Sigmoid colon (tissue), 7 donors: ENCODE results near the gene HMCN2. TPM values are rescaled to one million over a fixed set of nuclear protein-coding genes. Genes with fewer than 3 reads are reported as not detected.

Experiments
- DNase-seq: peaks from one replicate; pipeline ENCODE4 v3.0.0-alpha.2; 2019
- H3K27ac ChIP-seq, 4 donors: fragments of 200-600 bp; sonication (generic); one replicate each; pipeline ENCODE4 v1.5.1; 2016 to 2019; ENCODE audit warnings: mild to moderate bottlenecking in 1 of 4
- H3K27me3 ChIP-seq, 3 donors: fragments of 200-600 bp; sonication (generic); one replicate each; pipeline ENCODE4 v1.5.1; 2019; ENCODE audit warnings: mild to moderate bottlenecking in 1 of 3
- H3K36me3 ChIP-seq, 4 donors: fragments of 200-600 bp; sonication (generic); one replicate each; pipeline ENCODE4 v1.5.1; 2016 to 2019
- H3K4me1 ChIP-seq, 4 donors: fragments of 200-600 bp; sonication (generic); one replicate each; pipeline ENCODE4 v1.5.1; 2017 to 2019
- H3K4me3 ChIP-seq, 4 donors: fragments of 200-600 bp; sonication (generic); one replicate each; pipeline ENCODE4 v1.5.1; 2017 to 2019; ENCODE audit warnings: mild to moderate bottlenecking in 2 of 4, moderate library complexity in 1 of 4
- H3K9me3 ChIP-seq, 4 donors: fragments of 200-600 bp in 3 of 4; sonication (generic) in 3 of 4; one replicate each; pipeline versions ENCODE4 v1.5.1 to v1.6.1; 2013 to 2019
- CTCF ChIP-seq, 4 experiments: fragments of 450-650 bp in 3 of 4; fragments of 200-600 bp in 1 of 4; IDR thresholded peaks; one replicate each; pipeline ENCODE4 v1.5.1; 2016 to 2019; ENCODE audit warnings: antibody characterized with exemption in 4 of 4, mild to moderate bottlenecking in 3 of 4, moderate library complexity in 2 of 4
- EP300 ChIP-seq, 4 donors: sonication (generic); formaldehyde crosslinking; IDR thresholded peaks; one replicate each; pipeline ENCODE4 v1.6.1; 2017; ENCODE audit warnings: antibody characterized with exemption in 4 of 4
- POLR2A ChIP-seq, 2 donors: fragments of 450-650 bp; IDR thresholded peaks; one replicate each; pipeline ENCODE4 v1.6.1; 2016; ENCODE audit warnings: antibody characterized with exemption in 2 of 2, mild to moderate bottlenecking in 2 of 2, moderate library complexity in 2 of 2
- POLR2AphosphoS5 ChIP-seq, 4 donors: sonication (generic); formaldehyde crosslinking; IDR thresholded peaks; one replicate each; pipeline ENCODE4 v1.6.1; 2017; ENCODE audit warnings: antibody characterized with exemption in 4 of 4
- WGBS, 2 donors: extraction: QIAGEN DNeasy Blood & Tissue Kit; methylation state at CpG; one replicate each; pipeline ENCODE4 v1.1.7; 2013; 5-methylcytosine and 5-hydroxymethylcytosine counted together
- intact Hi-C: fragments of 100-400 bp; cut with DNase I; formaldehyde crosslinking; loops from one replicate; pipeline ENCODE4 v1.15.1; 2023
- polyA plus RNA-seq, 3 donors: library from polyadenylated mRNA; stranded (reverse); fragments of 200-250 nt; gene quantifications; one replicate each; pipeline ENCODE4 v1.2.3, GENCODE V29; 2013
- total RNA-seq, 4 donors: library from RNA; depleted of rRNA; stranded (reverse); fragments of >200 nt; gene quantifications; one replicate each; pipeline ENCODE4 v1.1.0, GENCODE V29; 2016
- donor health status: healthy with polysubstance abuse.
- donor health status: Bipolar disorder and iron deficiency.
- donor health status: healthy.

HMCN2 gene
- total and polyA plus RNA-seq, 7 donors, result 3.6 to 106 (median 13.2) TPM

GRCh38 chr9:130341128-130341527 is 75.6 kb downstream of the HMCN2 start:
- DNase-seq, result no peak
- WGBS, 2 donors, result 72 to 84% methylated on average over 13 of the region's 13 CpGs
- TF ChIP-seq EP300 (IDR thresholded peaks at IDR 0.05) (no peak), CTCF (IDR thresholded peaks at IDR 0.05) (no peak), POLR2A (IDR thresholded peaks at IDR 0.05) (no peak), POLR2AphosphoS5 (IDR thresholded peaks at IDR 0.05) (no peak)
- no peaks in the 10 kb centered on the region for H3K9me3 ChIP-seq
- H3K27ac ChIP-seq, result peak overlapping the region in 2 of 4 donors; percentile 1 to 70
- peaks cover 0 to 21% (median 2%) of the 10 kb centered on the region in 4 donors for H3K36me3 ChIP-seq
- intact Hi-C loops, result no loop called here
- H3K27me3 ChIP-seq, result no peaks in the 10 kb centered on the region
- H3K4me3 ChIP-seq, result no peak overlapping the region
- H3K4me1 ChIP-seq, result peaks cover 0 to 36% (median 20%) of the 10 kb centered on the region in 4 donors

- H3K9me3 ChIP-seq, result no peaks in the 10 kb centered on the region
- DNase-seq, result no peak
- WGBS, 2 donors, result 85 to 88% methylated on average over 13 of the region's 13 CpGs
- TF ChIP-seq POLR2AphosphoS5 (IDR thresholded peaks at IDR 0.05) (no peak), CTCF (IDR thresholded peaks at IDR 0.05) (no peak), POLR2A (IDR thresholded peaks at IDR 0.05) (no peak)
- H3K36me3 ChIP-seq, result peaks cover 0 to 21% (median 2%) of the 10 kb centered on the region in 4 donors
- intact Hi-C loops, result loop anchor here (2.0 kb wide), 1 partner anchor 99 kb away; no protein-coding TSS in a partner anchor
- H3K4me1 ChIP-seq, result peaks cover 0 to 27% (median 15%) of the 10 kb centered on the region in 4 donors
- peak overlapping the region in 3 of 4 donors; percentile 4 to 70 (median 26) for H3K27ac ChIP-seq
- H3K4me3 ChIP-seq, result no peak overlapping the region
- H3K27me3 ChIP-seq, result no peaks in the 10 kb centered on the region
Measured at GRCh38 chr9:130341839-130342713, 76.5 kb downstream of the HMCN2 start.

- TF ChIP-seq POLR2AphosphoS5 (IDR thresholded peaks at IDR 0.05), result no peak
- TF ChIP-seq POLR2A (IDR thresholded peaks at IDR 0.05), result no peak
- no peak for TF ChIP-seq CTCF (IDR thresholded peaks at IDR 0.05)
- no peak for TF ChIP-seq EP300 (IDR thresholded peaks at IDR 0.05)
- 81 to 82% methylated on average over 11 of the region's 11 CpGs for WGBS, 2 donors
- Histone ChIP-seq H3K9me3 (no peaks in the 10 kb centered on the region), H3K27ac (peak overlapping the region in 3 of 4 donors; percentile 4 to 70 (median 26)), H3K27me3 (no peaks in the 10 kb centered on the region), H3K4me3 (no peak overlapping the region), H3K36me3 (peaks cover 0 to 20% (median 2%) of the 10 kb centered on the region in 4 donors), H3K4me1 (peaks cover 0 to 23% (median 12%) of the 10 kb centered on the region in 4 donors)
- intact Hi-C loops, result loop anchor here (2.0 kb wide), 1 partner anchor 100 kb away; no protein-coding TSS in a partner anchor
- DNase-seq, result no peak
Measured at GRCh38 chr9:130342714-130343085, 77.1 kb downstream of the HMCN2 start.

DNA sequence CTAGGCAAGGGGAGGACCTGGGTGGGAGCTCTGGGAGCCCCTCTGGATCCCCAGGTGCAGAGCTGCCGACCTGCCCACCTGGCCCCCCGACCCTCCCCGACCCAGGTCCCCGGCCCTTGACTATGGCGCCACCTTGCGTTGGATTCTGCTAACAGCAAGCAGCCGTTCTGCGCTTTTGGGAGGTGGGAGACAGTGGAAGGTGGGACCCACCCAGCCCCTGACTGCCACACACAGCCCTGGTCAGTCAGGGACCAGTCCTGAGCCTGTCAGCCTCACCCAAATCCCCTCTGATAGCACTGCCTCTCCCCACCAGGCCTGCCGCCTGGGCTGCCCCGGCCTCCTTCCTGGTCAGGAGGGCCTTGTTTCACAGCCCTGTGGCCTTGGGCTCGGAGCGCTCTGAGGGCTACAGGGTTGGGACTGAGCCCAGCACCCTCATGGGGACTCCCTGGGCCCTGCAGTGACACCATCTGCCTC is 77.9 kb downstream of the HMCN2 start:
- WGBS, 2 donors, result 27 to 35% methylated on average over 12 of the region's 12 CpGs
- Histone ChIP-seq H3K27me3 (no peaks in the 10 kb centered on the region), H3K27ac (peak overlapping the region in 3 of 4 donors; percentile 26 to 70 (median 43)), H3K4me1 (peaks cover 0 to 23% (median 12%) of the 10 kb centered on the region in 4 donors), H3K4me3 (no peak overlapping the region), H3K9me3 (no peaks in the 10 kb centered on the region), H3K36me3 (peaks cover 0 to 12% (median 0%) of the 10 kb centered on the region in 4 donors)
- DNase-seq, result peak; percentile 75
- TF ChIP-seq CTCF (IDR thresholded peaks at IDR 0.05), result peak; percentile 75 to 89 (median 86)
- TF ChIP-seq EP300 (IDR thresholded peaks at IDR 0.05), result no peak
- no peak for TF ChIP-seq POLR2AphosphoS5 (IDR thresholded peaks at IDR 0.05)
- intact Hi-C loops, result loop anchor here (2.0 kb wide), 1 partner anchor 101 kb away; no protein-coding TSS in a partner anchor
